GM19397 (cell line): Measurements from ENCODE around the gene VWA5B1.

ENCODE experiments used
- ATAC-seq: cut with Tn5 transposase; IDR thresholded peaks from one replicate; pipeline ENCODE4 v1.9.1; 2021; ENCODE audit warnings: mild to moderate bottlenecking, moderate library complexity; ENCODE audit not compliant: unreplicated experiment

The VWA5B1 gene

DNA sequence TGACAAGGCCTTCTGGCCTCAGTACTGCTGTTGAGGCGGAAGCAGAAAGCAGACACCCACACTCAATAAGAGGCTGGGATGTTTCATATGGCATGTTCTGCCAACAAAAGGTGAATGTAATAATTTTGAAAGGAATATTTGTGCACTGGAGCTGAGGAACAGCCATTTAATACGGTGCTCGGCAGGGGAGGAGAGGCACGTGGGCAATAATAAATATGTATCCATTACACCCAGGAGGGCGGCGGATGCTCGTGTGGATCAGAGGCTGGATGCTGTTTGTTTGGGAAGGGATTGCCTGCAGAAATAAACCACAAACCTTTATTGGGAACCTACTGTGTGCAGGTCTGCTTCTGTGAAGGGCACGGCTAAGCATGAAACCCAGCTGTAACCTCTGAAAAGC lies 92.0 kb downstream of the VWA5B1 start:
- ATAC-seq, result no peak

DNA sequence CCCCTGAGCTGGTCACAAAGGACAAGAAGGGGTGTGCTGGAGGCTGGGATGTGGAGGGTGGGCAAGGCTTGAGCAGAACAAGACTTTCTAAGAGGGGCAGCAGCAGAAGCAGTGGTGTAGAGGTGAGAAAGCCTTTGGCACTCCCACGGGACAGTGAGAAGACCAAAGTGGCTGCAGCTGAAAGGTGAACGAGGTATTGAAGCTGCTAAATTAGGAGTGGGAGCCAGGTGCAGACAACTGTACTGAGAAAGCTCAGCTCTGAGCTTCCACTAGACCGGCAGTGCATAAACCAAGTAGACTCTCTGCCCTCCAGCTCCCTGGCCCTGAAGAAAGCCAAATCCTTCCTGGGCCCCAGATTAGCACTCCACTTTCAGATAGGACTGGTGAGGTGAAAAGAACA lies 93.0 kb downstream of the VWA5B1 start:
- no peak for ATAC-seq

DNA sequence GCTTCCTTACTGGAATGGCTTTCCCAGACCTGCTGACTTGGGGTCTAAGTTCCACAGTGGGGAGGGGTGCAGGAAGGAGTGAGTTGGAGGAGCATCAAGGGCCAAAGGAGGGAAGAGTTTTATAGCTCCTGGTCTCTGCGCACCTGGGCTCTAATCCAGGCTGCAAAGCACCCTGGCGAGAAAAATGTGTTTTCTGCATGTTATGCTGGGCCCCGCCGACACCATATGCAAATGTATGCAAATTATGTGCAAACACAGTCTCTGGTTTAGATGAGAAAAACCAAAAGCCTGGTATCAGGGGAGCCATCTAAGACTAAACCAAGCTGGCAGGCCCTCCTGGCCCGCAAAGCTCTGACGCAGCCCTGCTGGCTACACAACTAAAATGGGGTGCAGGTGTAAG lies 95.0 kb downstream of the VWA5B1 start:
- no peak for ATAC-seq

GRCh38 chr1:20386323-20387081 lies 95.8 kb downstream of the VWA5B1 start:
- ATAC-seq, result no peak

GRCh38 chr1:20389571-20389970 lies 98.9 kb downstream of the VWA5B1 start:
- no peak for ATAC-seq

- ATAC-seq, result no peak
Observed at GRCh38 chr1:20390589-20391331, 100.1 kb downstream of the VWA5B1 start.

DNA sequence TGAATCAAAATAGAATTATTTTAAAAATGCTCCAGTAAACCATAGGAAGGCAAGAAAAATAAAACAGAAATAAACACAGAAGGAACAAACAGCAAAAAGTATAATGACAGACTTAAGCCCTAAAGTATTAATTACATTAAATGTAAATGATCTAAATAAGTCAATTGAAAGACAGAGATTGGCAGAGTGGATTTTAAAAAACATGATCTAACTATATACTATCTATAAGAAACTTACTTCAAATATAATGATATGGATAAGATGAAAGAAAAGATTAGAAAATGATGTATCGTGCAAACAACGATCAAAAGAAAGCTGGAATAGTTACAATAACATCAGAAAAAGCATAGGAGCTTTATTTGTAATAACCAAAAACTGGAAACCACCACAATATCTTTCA lies 104.6 kb downstream of the VWA5B1 start:
- no peak for ATAC-seq

- no peak for ATAC-seq
Observed at GRCh38 chr1:20398744-20399143, 108.1 kb downstream of the VWA5B1 start.

- ATAC-seq, result no peak
Observed at GRCh38 chr1:20399196-20399595, 108.5 kb downstream of the VWA5B1 start.

DNA sequence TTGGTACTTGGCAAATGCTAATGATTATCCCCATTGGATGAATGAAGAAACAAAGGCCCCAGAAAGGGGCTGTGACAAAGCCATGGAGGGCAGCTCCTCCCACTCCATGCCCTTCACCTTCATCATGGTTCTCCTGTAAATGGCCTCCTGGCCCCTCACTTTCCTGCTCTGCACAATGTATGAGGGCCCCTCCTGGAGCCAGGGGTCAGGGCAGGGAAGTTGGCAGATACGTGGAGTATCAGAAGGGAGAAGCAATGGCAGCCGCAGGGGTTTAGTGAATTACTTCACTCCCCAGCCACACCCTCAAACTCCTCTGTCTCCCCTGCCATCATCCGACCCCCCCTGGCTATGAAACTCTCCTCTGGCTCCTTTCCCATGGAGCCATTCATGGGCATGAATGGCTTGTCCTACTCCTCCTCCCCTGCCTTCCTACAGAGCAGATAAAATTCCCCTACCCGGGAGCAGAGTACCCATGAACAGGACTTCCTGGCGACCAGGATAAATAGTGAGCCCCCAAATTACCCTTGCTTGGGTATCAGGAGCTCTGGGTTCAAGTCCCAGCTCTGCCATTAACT lies 109.0 kb downstream of the VWA5B1 start:
- ATAC-seq, result no peak

DNA sequence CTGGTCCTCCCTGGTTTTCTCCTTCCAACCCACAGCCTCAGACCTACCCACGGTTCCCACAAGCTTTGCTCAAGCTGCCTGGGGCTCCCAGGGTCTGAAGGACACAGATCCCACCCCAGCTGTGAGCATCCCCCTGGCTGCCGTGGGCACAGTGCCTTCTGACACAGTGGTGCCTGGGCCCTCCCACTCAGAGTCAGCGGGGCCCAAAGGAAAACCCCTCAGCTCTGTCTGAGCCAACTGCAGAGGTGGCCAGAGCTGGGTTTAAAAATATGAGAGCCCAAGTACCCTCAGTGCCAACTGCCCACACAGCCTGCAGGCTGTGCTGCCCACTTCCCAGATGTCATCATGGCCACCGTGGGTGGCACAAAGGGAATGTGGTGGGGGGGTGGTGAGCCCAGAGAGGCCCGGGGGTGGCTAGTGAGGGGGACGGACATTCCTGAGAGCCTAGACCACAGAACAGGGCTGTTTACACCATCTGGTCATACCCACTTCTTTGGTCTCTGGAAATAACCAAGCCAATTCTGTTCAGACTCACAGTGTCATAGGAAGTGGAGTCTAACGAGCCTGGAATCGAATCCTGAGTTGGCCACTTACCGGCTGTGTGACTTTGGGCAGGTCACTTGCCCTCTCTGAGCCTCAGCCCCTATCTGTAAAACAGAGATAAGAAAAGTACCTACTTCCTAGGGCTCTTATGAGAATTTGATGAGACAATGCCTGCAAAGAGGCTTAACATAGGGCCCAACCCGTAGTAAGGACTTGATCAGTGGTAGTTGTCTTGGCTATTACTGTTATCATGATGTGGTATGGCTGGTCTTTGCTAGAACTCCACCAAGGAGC lies 109.9 kb downstream of the VWA5B1 start:
- ATAC-seq, result no peak

DNA sequence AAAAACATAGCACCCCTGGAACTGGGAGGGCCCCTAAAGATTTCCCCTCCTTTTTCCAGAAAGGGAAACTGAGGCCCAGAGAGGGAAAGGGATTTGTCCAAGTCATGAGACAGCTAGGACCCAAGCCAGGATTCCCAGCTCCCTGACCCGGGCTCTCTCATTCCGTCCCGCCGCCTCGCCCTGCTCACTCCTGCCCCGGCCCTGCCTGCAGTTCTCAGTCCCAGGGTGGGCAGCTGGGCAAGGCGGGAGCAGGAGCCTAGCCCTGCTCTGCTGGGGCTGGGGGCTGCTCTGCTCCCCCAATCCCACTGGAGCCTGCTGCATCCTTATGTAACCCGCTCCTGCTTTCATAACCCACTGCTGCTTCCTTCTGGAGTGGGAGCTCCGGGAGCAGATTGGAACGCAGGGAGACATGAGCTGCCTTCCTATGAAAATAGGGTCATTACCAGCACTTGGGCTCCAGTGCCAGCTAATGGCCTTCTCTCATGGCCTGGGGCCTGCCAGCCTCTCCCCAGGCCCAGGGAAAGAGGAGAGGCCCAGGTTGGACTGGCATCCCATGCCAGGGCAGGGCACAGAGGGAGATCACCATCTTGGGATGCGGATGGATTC lies 110.8 kb downstream of the VWA5B1 start:
- no peak for ATAC-seq

DNA sequence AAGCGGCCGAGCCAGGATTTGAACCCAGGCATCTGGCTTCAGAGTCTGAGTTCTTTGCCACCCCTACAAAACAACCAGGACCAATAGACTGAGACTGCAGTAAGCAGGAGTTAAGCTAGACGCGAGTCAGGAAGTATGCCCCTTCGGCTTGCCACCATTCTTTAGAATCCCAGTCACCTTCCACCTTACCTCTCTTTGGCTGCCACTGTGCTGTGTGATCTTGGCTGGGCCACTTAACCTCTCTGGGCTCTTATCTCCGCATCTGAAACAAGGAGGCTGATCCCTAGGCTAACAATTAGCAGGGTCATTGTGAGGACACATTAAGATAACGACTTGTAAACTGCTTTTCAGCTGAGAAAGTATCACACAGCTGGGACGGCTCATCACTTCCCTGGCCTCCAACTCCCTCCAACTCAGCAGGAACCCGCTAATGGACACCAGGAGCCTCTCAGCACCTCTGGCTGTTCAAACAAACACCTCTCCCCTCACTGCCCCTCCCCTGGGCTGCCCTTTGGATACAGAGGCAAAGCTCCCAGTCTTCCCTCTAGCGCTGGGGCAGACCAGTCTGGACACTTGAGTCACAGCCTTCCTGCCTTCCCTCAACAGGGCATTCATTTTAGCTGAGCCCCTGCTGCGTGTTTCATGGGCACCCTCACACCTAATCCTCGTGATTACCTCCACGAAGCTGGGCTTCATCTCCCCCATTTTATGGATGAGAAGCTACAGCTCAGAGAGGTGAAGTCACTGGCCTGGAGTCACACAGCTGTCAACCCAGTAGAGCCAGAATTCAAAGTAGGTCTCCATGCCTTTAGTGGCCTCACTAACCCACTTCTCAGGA lies 112.1 kb downstream of the VWA5B1 start:
- no peak for ATAC-seq

DNA sequence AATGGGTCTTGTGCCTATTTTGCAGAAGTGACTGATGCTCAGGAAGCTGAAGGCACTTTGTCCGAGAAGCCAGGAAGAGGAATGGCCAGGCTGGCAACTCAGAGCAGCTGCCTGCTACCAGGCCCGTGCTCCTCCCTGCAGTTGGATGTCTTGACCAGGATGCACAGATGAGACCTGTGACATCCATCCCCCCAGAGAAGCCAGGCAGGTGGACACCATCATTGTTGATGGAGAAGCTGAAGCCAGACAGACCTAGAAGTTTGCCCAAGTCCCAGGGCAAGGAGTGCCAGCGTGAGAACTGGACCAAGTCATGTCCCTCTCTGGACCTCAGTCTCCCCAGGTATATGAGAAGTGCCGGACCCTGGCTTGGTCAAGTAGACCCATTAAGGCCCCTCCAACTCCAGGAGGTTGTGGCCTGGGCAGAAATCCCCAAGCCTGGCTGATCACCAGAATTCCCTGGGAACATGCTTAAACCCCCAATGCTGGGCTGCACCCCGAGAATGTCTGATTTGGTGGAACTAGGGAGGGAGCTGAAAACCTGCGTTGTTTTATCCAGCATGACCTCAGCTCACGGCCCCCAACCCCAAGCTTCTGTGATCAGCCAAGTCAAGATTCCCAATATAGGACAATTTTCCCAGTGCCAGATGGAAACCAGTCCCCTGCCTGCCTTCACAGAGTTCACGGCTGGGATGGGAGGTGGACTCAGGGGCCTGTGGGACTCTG lies 112.9 kb downstream of the VWA5B1 start:
- no peak for ATAC-seq

- no peak for ATAC-seq
Observed at GRCh38 chr1:20404466-20404865, 113.8 kb downstream of the VWA5B1 start.
